ENCODE results near the gene COL18A1. TPM values are rescaled to one million over a fixed set of nuclear protein-coding genes. Genes with fewer than 3 reads are reported as not detected.

COL18A1 gene
- total and polyA plus RNA-seq, 11 donors, result 31.7 to 109 (median 59.0) TPM

DNA sequence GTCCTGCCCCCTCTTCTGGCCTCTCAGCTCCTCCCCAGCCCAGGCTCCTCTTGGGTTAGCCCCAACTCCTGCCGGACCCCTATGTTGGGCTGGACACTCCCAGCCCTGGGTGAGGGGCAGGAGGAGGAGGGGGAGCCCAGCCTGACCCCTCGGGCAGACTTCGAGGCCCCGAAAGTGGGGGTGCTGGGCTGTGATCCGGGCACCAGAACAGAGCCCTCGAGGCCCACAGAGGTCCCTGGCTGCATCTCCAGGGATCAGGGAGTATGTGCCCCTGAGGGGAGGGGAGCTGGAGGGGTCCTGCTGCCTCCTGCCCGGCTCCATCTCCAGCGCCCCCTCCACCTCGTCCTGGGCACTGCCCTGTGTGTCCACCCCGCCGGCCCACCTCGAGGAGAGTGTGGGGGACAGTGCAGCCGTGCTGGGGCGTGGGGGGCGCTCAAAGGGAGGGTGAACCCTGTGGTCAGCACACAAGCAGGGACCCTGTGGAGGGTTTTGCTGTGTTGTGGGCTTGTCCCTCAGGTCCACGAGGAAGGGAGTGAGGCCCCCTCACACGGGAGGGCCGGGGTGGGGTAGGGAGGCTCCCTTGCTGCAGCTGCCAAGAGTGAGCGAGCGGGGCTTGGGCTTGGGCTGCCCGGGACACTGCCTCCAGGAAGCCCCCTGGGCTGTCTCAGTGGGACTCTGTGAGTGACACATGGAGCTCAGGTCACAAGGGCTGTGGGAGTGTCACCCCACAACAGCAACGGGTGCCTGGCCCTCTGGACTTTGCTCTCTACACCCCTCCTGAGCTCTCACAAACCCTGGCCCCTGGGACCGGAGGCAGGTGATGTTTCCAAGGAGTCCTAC lies 54.4 kb downstream of the COL18A1 start:
- TF ChIP-seq, protein P1, sequence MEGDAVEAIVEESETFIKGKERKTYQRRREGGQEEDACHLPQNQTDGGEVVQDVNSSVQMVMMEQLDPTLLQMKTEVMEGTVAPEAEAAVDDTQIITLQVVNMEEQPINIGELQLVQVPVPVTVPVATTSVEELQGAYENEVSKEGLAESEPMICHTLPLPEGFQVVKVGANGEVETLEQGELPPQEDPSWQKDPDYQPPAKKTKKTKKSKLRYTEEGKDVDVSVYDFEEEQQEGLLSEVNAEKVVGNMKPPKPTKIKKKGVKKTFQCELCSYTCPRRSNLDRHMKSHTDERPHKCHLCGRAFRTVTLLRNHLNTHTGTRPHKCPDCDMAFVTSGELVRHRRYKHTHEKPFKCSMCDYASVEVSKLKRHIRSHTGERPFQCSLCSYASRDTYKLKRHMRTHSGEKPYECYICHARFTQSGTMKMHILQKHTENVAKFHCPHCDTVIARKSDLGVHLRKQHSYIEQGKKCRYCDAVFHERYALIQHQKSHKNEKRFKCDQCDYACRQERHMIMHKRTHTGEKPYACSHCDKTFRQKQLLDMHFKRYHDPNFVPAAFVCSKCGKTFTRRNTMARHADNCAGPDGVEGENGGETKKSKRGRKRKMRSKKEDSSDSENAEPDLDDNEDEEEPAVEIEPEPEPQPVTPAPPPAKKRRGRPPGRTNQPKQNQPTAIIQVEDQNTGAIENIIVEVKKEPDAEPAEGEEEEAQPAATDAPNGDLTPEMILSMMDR (IDR thresholded peaks at IDR 0.05), result no peak
- TF ChIP-seq POLR2A (IDR thresholded peaks at IDR 0.05), result no peak
- peak in 3 of 5 donors; percentile 13 to 60 (median 24) for DNase-seq
- WGBS, 4 donors, result 91 to 96% (median 93%) methylated on average over 11 to 23 of the region's 23 CpGs
- no peak for ATAC-seq
- Histone ChIP-seq H3K9me3 (peaks cover 0 to 24% (median 13%) of the 10 kb centered on the region in 12 donors), H3K4me3 (no peak overlapping the region), H3K27ac (no peak overlapping the region), H3K36me3 (peaks cover 0 to 11% (median 0%) of the 10 kb centered on the region in 9 donors), H3K4me1 (peaks cover 0 to 31% (median 12%) of the 10 kb centered on the region in 12 donors), H3K27me3 (no peaks in the 10 kb centered on the region)
- intact Hi-C loops (cut with DNase I), result no loop called here

DNA sequence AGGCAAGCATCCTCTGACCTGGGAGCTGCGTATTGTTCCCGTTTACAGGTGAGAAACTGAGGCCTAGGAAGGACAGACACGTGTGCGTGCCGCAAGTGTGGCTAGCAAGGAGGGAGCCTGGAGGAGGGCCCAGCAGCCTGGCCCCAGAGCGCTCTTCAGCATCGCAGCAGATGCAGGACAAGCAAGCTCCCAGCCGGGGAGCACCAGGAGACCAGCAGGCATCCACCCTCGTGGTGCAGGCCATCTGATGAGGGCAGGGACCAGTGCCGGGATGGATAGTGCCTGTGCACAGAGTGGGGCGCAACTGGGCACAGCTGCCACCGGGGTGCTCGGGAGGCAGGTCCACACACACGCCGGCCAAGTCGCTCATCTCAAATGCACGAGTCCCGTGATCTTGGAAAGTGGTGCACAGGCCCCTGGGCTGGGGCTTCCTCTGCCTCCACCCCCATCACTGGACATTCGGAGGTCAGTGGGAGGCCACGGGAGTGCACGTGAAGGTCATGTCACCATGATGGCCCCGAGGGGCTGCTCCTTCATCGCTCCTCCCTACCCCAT lies 55.1 kb downstream of the COL18A1 start:
- peak in 2 of 5 donors; percentile 19 to 55 for DNase-seq
- Histone ChIP-seq H3K4me3 (no peak overlapping the region), H3K27ac (no peak overlapping the region), H3K27me3 (no peaks in the 10 kb centered on the region), H3K9me3 (peaks cover 0 to 24% (median 13%) of the 10 kb centered on the region in 12 donors), H3K4me1 (peaks cover 0 to 24% (median 6%) of the 10 kb centered on the region in 12 donors), H3K36me3 (peaks cover 0 to 11% (median 0%) of the 10 kb centered on the region in 9 donors)
- intact Hi-C loops (cut with DNase I), result no loop called here
- TF ChIP-seq, protein P1 (IDR thresholded peaks at IDR 0.05), result no peak
- TF ChIP-seq POLR2A (IDR thresholded peaks at IDR 0.05), result no peak
- no peak for ATAC-seq
- WGBS, 4 donors, result 95 to 97% (median 96%) methylated on average over 15 to 23 of the region's 23 CpGs

DNA sequence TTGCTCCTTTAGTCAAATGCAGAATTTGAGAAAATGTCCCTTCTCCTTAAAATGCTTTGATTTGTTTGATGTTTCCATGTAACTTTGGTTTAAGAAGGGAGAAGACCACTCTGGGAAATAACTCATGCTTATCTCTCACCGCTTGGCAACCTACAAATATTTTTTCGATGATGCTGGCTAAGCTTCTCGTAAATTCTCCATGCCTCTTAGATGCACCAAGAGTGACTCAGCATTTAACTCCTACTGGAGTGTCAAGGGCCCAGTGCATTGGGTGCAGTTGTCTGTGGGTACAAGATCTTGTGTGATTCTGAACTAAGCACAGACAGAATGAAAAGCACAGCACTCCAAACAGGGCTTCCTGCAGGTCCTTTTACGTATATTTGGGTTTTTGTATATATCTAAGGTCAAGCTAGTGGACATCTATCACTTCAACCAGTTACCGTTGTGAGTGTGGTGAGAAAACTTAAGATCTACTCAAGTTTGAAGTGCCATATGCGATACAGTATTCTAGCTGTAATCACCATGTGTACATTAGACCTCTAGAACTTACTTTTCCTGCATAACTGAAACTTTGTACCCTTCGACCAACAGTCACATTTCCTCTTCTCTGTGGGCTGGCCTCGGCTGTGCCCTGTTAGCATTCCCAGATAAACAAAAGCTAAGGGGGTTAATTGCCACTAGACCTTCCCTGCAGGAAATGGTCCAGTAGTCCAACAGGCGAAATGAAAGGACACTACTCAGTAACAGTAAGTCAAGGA lies 55.8 kb downstream of the COL18A1 start:
- ATAC-seq (no peak), DNase-seq (no peak)
- Histone ChIP-seq H3K27me3 (no peaks in the 10 kb centered on the region), H3K4me3 (no peak overlapping the region), H3K27ac (no peak overlapping the region), H3K36me3 (peaks cover 0 to 11% (median 0%) of the 10 kb centered on the region in 9 donors), H3K4me1 (peaks cover 0 to 17% (median 1%) of the 10 kb centered on the region in 12 donors), H3K9me3 (peaks cover 0 to 24% (median 13%) of the 10 kb centered on the region in 12 donors)
- no peak for TF ChIP-seq POLR2A (IDR thresholded peaks at IDR 0.05)
- TF ChIP-seq, protein P1 (IDR thresholded peaks at IDR 0.05), result no peak
- 81 to 87% (median 86%) methylated on average over 9 of the region's 9 CpGs for WGBS, 4 donors
- intact Hi-C loops (cut with DNase I), result no loop called here
